ENCODE measurements around the gene AQP12A.
A peak's percentile ranks its signal among the peaks of the same experiment; 100 is the strongest.

Gene AQP12A

GRCh38 chr2:240711701-240712100 lies 20.0 kb downstream of the AQP12A start:
- DNase-seq: no peak

- no peak for DNase-seq
These were observed 20.5 kb downstream of the AQP12A start for GRCh38 chr2:240712121-240712520.

GRCh38 chr2:240713071-240713927 lies 21.6 kb downstream of the AQP12A start:
- DNase-seq: no peak

- DNase-seq: no peak
These were observed 22.5 kb downstream of the AQP12A start for GRCh38 chr2:240713928-240714746.

GRCh38 chr2:240714747-240715725 lies 23.4 kb downstream of the AQP12A start:
- DNase-seq: peak; percentile 41

GRCh38 chr2:240716130-240716798 lies 24.6 kb downstream of the AQP12A start:
- DNase-seq: no peak

GRCh38 chr2:240717181-240717641 lies 25.5 kb downstream of the AQP12A start:
- no peak for DNase-seq

GRCh38 chr2:240717681-240718581 lies 26.3 kb downstream of the AQP12A start:
- DNase-seq: no peak

- no peak for DNase-seq
These were observed 27.3 kb downstream of the AQP12A start for GRCh38 chr2:240718896-240719490.

- DNase-seq: no peak
These were observed 28.2 kb downstream of the AQP12A start for GRCh38 chr2:240719676-240720545.

GRCh38 chr2:240720686-240721595 lies 29.3 kb downstream of the AQP12A start:
- DNase-seq: no peak

GRCh38 chr2:240721596-240722180 lies 30.0 kb downstream of the AQP12A start:
- DNase-seq: no peak

- no peak for DNase-seq
These were observed 30.7 kb downstream of the AQP12A start for GRCh38 chr2:240722376-240722775.

GRCh38 chr2:240722796-240723735 lies 31.4 kb downstream of the AQP12A start:
- DNase-seq: no peak

- DNase-seq: no peak
These were observed 32.2 kb downstream of the AQP12A start for GRCh38 chr2:240723851-240724250.

GRCh38 chr2:240724431-240724830 lies 32.8 kb downstream of the AQP12A start:
- DNase-seq: no peak

- DNase-seq: no peak
These were observed 33.6 kb downstream of the AQP12A start for GRCh38 chr2:240725266-240725665.
